ENCODE results near the gene CHORDC1.
"Not testable (repeated sequence)": the region's sequence is repeated elsewhere in the genome, so short reads cannot be mapped to it uniquely, and the experiment has no call there.

The CHORDC1 gene

DNA sequence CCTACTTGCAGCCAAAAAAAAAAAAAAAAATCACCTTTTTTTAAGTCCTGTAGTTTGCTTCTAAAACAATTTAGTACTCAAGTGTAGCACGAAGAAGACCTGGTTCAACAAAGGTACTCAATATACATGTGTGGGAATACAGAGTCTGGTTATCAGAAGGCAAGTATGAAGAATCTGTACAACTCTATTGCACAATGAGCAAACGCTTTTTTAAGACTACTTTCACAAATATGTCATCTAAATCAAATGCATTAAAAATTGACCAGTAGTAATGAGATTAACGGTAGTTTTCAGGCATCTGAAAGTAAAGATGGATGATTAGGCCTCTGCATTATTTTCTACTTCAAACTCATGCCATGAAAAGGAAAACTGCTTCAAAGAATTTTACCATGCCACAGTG is 9.5 kb downstream of the CHORDC1 start:
- no peak overlapping the region for H3K27ac ChIP-seq (ENCODE audit: low read length)
- no peak overlapping the region for H3K4me3 ChIP-seq (ENCODE audit: low read depth in 1 of 2, low read length in 2 of 2)
- H3K36me3 ChIP-seq (ENCODE audit: control insufficient read depth in 1 of 2, insufficient read depth in 2 of 2, low read length in 2 of 2) = peaks cover 23 to 33% of the 10 kb centered on the region in 2 donors
- no peaks in the 10 kb centered on the region for H3K27me3 ChIP-seq (ENCODE audit: low read depth, low read length)
- H3K9me3 ChIP-seq (ENCODE audit: control insufficient read depth in 1 of 2, low read length in 2 of 2) = no peaks in the 10 kb centered on the region
- no peaks in the 10 kb centered on the region for H3K4me1 ChIP-seq (ENCODE audit: control insufficient read depth in 1 of 2, insufficient read depth in 2 of 2, low read length in 2 of 2)

DNA sequence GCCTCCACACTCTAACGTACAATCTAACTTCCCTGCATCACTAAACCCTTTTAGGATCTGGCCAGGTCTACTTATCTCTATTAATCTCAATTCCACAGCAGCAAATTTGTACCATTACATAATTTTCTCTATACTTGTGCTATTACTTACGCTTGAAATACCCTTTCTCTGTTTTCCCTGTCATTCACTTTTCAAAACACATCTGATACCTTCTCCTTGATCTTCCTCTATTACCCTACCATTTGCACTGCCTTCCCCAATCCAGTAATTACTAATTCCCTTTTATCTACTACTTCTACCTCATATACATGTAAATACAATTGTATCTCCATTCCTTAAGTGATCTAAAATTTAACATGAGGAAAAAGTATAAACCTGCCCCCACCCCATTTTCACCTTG is 14.0 kb downstream of the CHORDC1 start:
- Histone ChIP-seq H3K4me3 (ENCODE audit: low read depth in 1 of 2, low read length in 2 of 2) (no peak overlapping the region), H3K27me3 (ENCODE audit: low read depth, low read length) (no peaks in the 10 kb centered on the region), H3K27ac (ENCODE audit: low read length) (no peak overlapping the region), H3K36me3 (ENCODE audit: control insufficient read depth in 1 of 2, insufficient read depth in 2 of 2, low read length in 2 of 2) (peaks cover 32 to 46% of the 10 kb centered on the region in 2 donors), H3K9me3 (ENCODE audit: control insufficient read depth in 1 of 2, low read length in 2 of 2) (no peaks in the 10 kb centered on the region), H3K4me1 (ENCODE audit: control insufficient read depth in 1 of 2, insufficient read depth in 2 of 2, low read length in 2 of 2) (no peaks in the 10 kb centered on the region)

DNA sequence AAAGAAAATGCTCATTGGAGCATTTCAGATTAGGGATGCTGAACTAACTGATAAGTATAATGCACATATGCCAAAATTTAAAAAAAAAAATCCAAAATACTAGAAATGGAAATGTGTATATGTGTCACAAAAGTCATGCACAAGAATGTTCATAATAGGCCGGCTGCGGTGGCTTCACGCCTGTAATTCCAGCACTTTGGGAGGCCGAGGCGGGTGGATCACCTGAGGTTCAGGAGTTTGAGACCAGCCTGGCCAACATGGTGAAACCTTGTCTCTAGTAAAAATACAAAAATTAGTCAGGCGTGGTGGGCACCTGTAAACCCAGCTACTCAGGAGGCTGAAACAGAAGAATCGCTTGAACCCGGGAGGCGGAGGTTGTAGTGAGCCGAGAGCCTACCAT is 14.9 kb downstream of the CHORDC1 start:
- H3K4me3 ChIP-seq (ENCODE audit: low read depth in 1 of 2, low read length in 2 of 2); H3K27me3 ChIP-seq (ENCODE audit: low read depth, low read length); H3K9me3 ChIP-seq (ENCODE audit: control insufficient read depth in 1 of 2, low read length in 2 of 2); H3K27ac ChIP-seq (ENCODE audit: low read length); H3K4me1 ChIP-seq (ENCODE audit: control insufficient read depth in 1 of 2, insufficient read depth in 2 of 2, low read length in 2 of 2): not testable (repeated sequence)
- peaks cover 26 to 39% of the 10 kb centered on the region in 2 donors for H3K36me3 ChIP-seq (ENCODE audit: control insufficient read depth in 1 of 2, insufficient read depth in 2 of 2, low read length in 2 of 2)

DNA sequence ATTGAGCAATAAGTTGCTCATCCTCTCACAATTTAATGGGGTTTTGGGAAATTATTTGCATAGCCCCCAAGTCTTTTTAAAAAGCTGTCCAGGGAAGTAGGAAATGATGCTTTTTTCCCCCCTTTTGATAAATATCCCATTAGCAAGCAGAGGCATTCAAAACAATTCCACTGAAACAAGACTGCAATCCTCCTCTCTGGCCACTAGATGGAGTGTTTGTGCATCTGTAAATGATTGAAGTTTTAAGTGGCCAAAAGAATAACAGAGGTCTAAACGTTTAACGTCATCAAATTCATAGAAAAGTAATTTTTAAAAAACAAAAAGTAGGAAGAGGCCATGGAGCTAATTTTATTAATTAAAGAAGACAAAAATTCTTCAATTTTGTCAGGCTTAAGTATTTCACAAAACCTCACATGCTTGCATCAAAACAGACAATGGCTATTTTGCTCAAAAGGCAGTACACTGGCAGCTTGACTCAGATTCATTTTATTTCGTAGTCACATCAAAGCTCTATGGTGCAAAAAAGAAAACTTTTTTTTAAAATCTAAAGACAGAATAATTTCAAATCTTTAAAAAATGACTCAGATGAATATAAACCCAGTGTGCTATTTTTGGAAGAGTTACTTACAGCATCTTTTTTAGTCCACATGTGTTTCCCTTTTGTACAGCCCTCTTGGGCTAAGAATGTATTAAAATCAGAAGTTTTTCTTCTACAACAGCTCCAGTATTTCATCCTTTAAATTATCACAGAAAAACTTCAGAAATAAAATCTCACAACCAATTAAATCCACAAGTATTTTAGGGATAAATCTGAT is 17.8 kb downstream of the CHORDC1 start:
- no peaks in the 10 kb centered on the region for H3K9me3 ChIP-seq (ENCODE audit: control insufficient read depth in 1 of 2, low read length in 2 of 2)
- no peaks in the 10 kb centered on the region for H3K27me3 ChIP-seq (ENCODE audit: low read depth, low read length)
- H3K4me3 ChIP-seq (ENCODE audit: low read depth in 1 of 2, low read length in 2 of 2) = no peak overlapping the region
- no peak overlapping the region for H3K27ac ChIP-seq (ENCODE audit: low read length)
- H3K4me1 ChIP-seq (ENCODE audit: control insufficient read depth in 1 of 2, insufficient read depth in 2 of 2, low read length in 2 of 2) = no peaks in the 10 kb centered on the region
- H3K36me3 ChIP-seq (ENCODE audit: control insufficient read depth in 1 of 2, insufficient read depth in 2 of 2, low read length in 2 of 2) = peaks cover 28 to 35% of the 10 kb centered on the region in 2 donors

DNA sequence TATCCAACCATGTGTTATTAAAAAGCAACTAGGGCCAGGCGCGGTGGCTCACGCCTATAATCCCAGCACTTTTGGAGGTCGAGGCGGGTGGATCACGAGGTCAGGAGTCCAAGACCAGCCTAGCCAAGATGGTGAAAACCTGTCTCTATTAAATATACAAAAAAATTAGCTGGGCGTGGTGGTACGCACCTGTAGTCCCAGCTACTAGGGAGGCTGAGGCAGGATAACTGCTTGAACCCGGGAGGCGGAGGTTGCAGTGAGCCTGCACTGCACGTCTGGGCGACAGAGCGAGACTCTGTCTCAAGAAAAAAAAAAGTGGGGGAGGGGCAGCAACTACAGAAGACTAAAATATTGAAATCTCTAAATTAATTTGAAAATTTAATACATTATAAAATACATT is 18.4 kb downstream of the CHORDC1 start:
- H3K36me3 ChIP-seq (ENCODE audit: control insufficient read depth in 1 of 2, insufficient read depth in 2 of 2, low read length in 2 of 2) = peaks cover 25 to 29% of the 10 kb centered on the region in 2 donors
- H3K4me3 ChIP-seq (ENCODE audit: low read depth in 1 of 2, low read length in 2 of 2) = no peak overlapping the region
- H3K9me3 ChIP-seq (ENCODE audit: control insufficient read depth in 1 of 2, low read length in 2 of 2) = no peaks in the 10 kb centered on the region
- no peak overlapping the region for H3K27ac ChIP-seq (ENCODE audit: low read length)
- H3K4me1 ChIP-seq (ENCODE audit: control insufficient read depth in 1 of 2, insufficient read depth in 2 of 2, low read length in 2 of 2) = no peaks in the 10 kb centered on the region
- no peaks in the 10 kb centered on the region for H3K27me3 ChIP-seq (ENCODE audit: low read depth, low read length)

DNA sequence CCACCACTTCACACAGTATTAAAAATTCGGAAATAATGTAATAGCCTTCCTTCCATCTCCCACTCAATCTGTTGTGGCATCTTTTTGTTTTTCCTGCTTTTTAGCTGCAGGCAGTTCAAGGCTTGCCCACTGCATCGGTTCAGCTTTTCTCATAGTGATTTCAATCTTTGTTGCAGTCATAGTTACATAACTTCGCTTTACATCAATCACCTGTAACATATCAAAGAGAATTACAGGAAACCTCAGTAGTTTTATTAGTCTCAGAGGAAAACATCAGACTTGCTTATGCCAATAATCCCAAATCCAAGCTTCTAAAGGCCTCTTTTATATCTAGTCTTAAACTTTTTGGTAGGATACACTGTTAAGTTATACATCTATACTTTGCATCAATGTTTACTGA is 20.5 kb downstream of the CHORDC1 start:
- Histone ChIP-seq H3K36me3 (ENCODE audit: control insufficient read depth in 1 of 2, insufficient read depth in 2 of 2, low read length in 2 of 2) (peaks cover 16 to 38% of the 10 kb centered on the region in 2 donors), H3K27ac (ENCODE audit: low read length) (no peak overlapping the region), H3K4me1 (ENCODE audit: control insufficient read depth in 1 of 2, insufficient read depth in 2 of 2, low read length in 2 of 2) (no peaks in the 10 kb centered on the region), H3K9me3 (ENCODE audit: control insufficient read depth in 1 of 2, low read length in 2 of 2) (no peaks in the 10 kb centered on the region), H3K27me3 (ENCODE audit: low read depth, low read length) (no peaks in the 10 kb centered on the region), H3K4me3 (ENCODE audit: low read depth in 1 of 2, low read length in 2 of 2) (no peak overlapping the region)

DNA sequence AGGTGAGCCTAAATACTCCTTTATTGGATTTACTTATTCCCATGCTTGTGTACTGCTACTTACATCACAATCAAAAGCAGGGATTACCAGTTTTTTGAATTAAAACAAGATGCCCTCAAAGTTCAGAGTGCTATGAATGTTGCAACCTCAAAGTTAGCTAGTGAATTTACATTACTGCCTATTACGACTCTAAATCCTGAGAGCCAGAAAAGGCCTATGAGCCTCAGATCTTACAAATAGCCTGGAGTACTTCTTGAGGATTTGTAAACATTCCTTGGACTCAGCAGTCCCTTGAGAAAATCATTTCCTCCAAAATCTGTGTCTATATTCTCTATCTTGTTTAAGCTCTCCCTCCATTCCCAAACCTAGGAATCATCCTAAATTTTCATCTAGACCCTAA is 25.5 kb downstream of the CHORDC1 start:
- Histone ChIP-seq H3K27me3 (ENCODE audit: low read depth, low read length) (no peaks in the 10 kb centered on the region), H3K9me3 (ENCODE audit: control insufficient read depth in 1 of 2, low read length in 2 of 2) (no peaks in the 10 kb centered on the region), H3K4me3 (ENCODE audit: low read depth in 1 of 2, low read length in 2 of 2) (no peak overlapping the region), H3K4me1 (ENCODE audit: control insufficient read depth in 1 of 2, insufficient read depth in 2 of 2, low read length in 2 of 2) (no peaks in the 10 kb centered on the region), H3K27ac (ENCODE audit: low read length) (no peak overlapping the region), H3K36me3 (ENCODE audit: control insufficient read depth in 1 of 2, insufficient read depth in 2 of 2, low read length in 2 of 2) (peaks cover 8 to 19% of the 10 kb centered on the region in 2 donors)

DNA sequence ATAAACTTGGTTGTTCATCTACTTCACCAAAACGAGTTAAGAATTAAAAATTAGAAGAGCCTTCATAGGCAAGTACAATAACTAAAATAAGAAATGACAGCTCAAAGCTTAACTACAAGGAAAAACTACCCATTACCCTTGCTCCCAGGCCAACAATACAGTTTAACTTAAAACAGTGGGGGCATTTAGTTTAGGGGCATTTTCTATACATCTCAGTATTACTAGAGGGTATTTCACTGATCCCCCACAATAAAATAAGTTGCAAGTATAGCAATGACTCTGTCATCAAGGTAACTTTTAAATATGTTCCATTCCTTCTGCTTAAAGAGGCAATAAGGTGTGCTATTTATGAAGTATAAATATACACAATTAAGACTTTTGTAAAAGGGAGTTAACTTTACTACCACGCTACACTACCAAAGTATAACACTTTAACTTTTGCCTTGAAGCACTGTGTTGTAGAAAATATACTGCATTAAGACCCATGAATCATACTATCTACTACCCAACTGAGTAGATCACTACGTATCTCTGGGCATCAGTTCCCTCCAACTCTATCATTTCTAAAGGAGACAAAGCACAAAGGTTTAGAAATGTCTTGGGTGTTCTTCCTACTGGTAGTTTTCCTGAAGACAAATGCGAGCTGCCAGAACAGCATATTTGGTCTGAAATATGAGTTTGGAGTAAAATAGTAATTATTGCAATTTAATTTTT is 29.8 kb downstream of the CHORDC1 start:
- Histone ChIP-seq H3K27me3 (ENCODE audit: low read depth, low read length) (no peaks in the 10 kb centered on the region), H3K4me3 (ENCODE audit: low read depth in 1 of 2, low read length in 2 of 2) (no peak overlapping the region), H3K9me3 (ENCODE audit: control insufficient read depth in 1 of 2, low read length in 2 of 2) (no peaks in the 10 kb centered on the region), H3K4me1 (ENCODE audit: control insufficient read depth in 1 of 2, insufficient read depth in 2 of 2, low read length in 2 of 2) (no peaks in the 10 kb centered on the region), H3K36me3 (ENCODE audit: control insufficient read depth in 1 of 2, insufficient read depth in 2 of 2, low read length in 2 of 2) (peaks cover 4% of the 10 kb centered on the region in 2 donors), H3K27ac (ENCODE audit: low read length) (no peak overlapping the region)

DNA sequence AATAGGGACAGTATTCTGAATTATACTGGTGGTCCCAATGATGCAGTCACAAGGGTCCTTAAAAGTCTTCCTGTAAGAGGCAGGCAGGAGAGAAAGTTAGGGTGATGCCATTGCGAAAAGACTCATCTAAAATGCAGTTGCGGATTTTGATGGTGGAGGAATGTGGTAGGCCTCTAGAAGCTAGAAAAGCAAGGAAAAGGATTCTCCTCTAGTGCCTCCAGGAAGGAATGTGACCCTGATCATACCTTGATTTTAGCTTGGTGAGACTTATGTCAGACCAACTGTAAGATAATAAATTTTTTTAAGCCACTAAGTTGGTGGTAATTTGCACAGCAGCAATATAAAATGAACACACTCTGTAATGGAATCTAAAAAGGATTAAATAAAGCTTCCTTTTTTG is 33.8 kb downstream of the CHORDC1 start:
- H3K9me3 ChIP-seq (ENCODE audit: control insufficient read depth in 1 of 2, low read length in 2 of 2) = no peaks in the 10 kb centered on the region
- H3K36me3 ChIP-seq (ENCODE audit: control insufficient read depth in 1 of 2, insufficient read depth in 2 of 2, low read length in 2 of 2) = no peaks in the 10 kb centered on the region
- H3K4me3 ChIP-seq (ENCODE audit: low read depth in 1 of 2, low read length in 2 of 2) = no peak overlapping the region
- H3K27me3 ChIP-seq (ENCODE audit: low read depth, low read length) = no peaks in the 10 kb centered on the region
- H3K27ac ChIP-seq (ENCODE audit: low read length) = no peak overlapping the region
- no peaks in the 10 kb centered on the region for H3K4me1 ChIP-seq (ENCODE audit: control insufficient read depth in 1 of 2, insufficient read depth in 2 of 2, low read length in 2 of 2)

DNA sequence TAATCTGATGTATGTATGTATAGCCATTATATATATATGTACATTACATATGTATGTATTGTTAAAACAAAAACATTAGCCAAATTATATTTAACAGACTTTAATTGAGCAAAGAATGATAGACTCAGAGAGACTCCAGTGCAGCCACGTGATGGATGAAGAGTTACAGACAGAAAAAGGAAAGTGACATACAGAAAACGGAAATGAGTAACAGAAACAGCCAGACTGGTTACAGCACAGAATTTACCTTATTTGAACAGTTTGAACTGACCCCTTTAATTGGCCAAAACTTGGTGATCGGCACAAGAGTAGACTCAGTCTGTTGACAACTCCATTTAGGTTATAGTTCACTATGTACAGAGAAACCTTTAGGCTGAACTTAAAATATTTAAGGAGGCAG is 35.0 kb downstream of the CHORDC1 start:
- Histone ChIP-seq H3K4me1 (ENCODE audit: control insufficient read depth in 1 of 2, insufficient read depth in 2 of 2, low read length in 2 of 2) (no peaks in the 10 kb centered on the region), H3K36me3 (ENCODE audit: control insufficient read depth in 1 of 2, insufficient read depth in 2 of 2, low read length in 2 of 2) (no peaks in the 10 kb centered on the region), H3K4me3 (ENCODE audit: low read depth in 1 of 2, low read length in 2 of 2) (no peak overlapping the region), H3K27ac (ENCODE audit: low read length) (no peak overlapping the region), H3K27me3 (ENCODE audit: low read depth, low read length) (no peaks in the 10 kb centered on the region), H3K9me3 (ENCODE audit: control insufficient read depth in 1 of 2, low read length in 2 of 2) (no peaks in the 10 kb centered on the region)

DNA sequence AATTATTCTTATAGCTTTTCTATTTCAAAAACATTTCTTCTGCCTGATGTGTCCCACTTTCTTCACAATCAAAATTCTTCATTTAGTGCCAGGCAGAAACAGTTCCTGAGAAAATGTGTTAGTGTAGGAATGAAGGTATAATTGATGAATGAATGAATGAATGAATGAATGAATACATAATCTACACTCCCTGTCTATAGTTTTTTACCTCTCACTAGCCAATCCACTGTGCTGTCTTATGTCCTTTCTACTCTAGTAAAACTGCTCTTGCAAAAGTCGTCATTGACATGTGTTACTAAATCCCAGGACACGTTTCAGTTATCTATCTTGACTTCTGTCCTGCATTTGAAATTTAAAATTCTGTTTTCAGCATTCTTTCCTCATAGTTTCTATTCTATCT is 42.9 kb downstream of the CHORDC1 start:
- H3K36me3 ChIP-seq (ENCODE audit: control insufficient read depth in 1 of 2, insufficient read depth in 2 of 2, low read length in 2 of 2) = no peaks in the 10 kb centered on the region
- no peaks in the 10 kb centered on the region for H3K9me3 ChIP-seq (ENCODE audit: control insufficient read depth in 1 of 2, low read length in 2 of 2)
- no peaks in the 10 kb centered on the region for H3K27me3 ChIP-seq (ENCODE audit: low read depth, low read length)
- H3K27ac ChIP-seq (ENCODE audit: low read length) = no peak overlapping the region
- H3K4me3 ChIP-seq (ENCODE audit: low read depth in 1 of 2, low read length in 2 of 2) = no peak overlapping the region
- H3K4me1 ChIP-seq (ENCODE audit: control insufficient read depth in 1 of 2, insufficient read depth in 2 of 2, low read length in 2 of 2) = no peaks in the 10 kb centered on the region
